Measurements from ENCODE around the gene WDR36.

Gene WDR36

DNA sequence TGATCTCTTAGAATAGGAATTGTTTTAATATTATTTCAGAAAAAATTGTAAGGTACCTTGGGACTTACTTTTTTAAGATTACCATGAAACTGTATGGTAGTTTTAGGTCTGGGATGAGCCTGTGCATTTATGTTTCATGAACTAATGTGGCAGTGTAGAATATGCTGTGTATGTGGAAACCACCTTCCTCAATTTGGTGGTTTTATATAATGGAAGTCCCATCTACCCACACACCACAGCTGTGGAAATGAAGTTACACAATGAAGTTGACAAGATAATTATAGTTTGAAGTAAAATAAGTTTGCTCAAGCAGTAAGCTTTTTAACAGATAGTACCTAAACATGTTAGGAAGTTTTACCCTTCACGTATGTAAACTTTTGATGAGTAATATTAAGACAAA lies 24.4 kb downstream of the WDR36 start:
- no peak for DNase-seq (ENCODE audit: extremely low spot score)
- POLR2A ChIA-PET: no interaction called here

DNA sequence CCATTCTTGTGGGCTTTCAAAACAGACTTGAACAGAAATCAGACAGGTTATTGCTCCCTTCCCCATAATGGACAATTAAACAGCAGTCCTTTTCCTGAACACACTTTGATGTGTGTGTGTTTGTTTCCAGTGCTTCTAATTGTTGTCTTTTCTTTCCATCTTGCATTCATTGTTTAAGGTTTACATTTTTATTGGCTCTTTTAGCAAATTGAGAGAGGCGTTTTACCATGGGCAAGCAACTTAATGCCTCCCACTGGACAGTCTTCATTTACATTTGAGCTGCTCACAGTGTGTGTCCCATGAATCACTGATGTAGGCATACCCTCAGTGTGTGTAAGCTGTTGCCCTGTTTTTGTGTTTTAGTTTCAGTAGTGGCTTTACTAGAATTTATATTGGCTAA lies 25.0 kb downstream of the WDR36 start:
- no peak for DNase-seq (ENCODE audit: extremely low spot score)
- ChIA-PET CTCF (interaction anchor here (1.3 kb wide), 1 partner anchor 161 kb away, joined by 3 read pairs; no protein-coding TSS in a partner anchor), POLR2A (no interaction called here)
- TF ChIP-seq, protein P1, sequence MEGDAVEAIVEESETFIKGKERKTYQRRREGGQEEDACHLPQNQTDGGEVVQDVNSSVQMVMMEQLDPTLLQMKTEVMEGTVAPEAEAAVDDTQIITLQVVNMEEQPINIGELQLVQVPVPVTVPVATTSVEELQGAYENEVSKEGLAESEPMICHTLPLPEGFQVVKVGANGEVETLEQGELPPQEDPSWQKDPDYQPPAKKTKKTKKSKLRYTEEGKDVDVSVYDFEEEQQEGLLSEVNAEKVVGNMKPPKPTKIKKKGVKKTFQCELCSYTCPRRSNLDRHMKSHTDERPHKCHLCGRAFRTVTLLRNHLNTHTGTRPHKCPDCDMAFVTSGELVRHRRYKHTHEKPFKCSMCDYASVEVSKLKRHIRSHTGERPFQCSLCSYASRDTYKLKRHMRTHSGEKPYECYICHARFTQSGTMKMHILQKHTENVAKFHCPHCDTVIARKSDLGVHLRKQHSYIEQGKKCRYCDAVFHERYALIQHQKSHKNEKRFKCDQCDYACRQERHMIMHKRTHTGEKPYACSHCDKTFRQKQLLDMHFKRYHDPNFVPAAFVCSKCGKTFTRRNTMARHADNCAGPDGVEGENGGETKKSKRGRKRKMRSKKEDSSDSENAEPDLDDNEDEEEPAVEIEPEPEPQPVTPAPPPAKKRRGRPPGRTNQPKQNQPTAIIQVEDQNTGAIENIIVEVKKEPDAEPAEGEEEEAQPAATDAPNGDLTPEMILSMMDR (IDR thresholded peaks at IDR 0.05; ENCODE audit: control extremely low read depth, extremely low read depth, low read depth, missing control alignments): no peak

More for the DNA sequence above, 24.4 kb downstream of the WDR36 start:
- CTCF ChIA-PET: no interaction called here
- TF ChIP-seq, protein P1 (IDR thresholded peaks at IDR 0.05; ENCODE audit: control extremely low read depth, extremely low read depth, low read depth, missing control alignments): no peak

DNA sequence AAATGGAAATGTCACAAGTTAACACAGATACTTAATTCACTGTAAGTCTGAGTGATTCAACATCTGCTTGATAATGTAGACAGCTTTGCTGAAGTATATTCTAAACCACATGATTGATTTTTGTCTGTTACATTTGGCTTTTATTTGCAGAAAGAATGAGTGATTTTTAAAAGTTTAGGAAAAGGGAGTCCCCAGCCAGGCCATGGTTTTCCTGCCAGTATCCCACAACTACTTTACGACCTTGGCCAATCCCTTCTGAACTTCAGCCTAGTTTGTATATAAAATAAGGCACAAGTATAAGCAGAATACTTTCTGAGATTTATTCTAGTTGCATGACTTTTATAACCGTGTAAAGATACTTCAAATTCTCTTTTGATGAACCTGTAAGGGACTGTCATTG lies 27.1 kb downstream of the WDR36 start:
- ChIA-PET POLR2A (no interaction called here), CTCF (interaction anchor here (1.0 to 1.6 kb wide), 2 partner anchors 11 to 14 kb away, joined by 3 to 5 read pairs; no protein-coding TSS in a partner anchor)
- TF ChIP-seq, protein P1 (IDR thresholded peaks at IDR 0.05; ENCODE audit: control extremely low read depth, extremely low read depth, low read depth, missing control alignments): no peak
- no peak for DNase-seq (ENCODE audit: extremely low spot score)

DNA sequence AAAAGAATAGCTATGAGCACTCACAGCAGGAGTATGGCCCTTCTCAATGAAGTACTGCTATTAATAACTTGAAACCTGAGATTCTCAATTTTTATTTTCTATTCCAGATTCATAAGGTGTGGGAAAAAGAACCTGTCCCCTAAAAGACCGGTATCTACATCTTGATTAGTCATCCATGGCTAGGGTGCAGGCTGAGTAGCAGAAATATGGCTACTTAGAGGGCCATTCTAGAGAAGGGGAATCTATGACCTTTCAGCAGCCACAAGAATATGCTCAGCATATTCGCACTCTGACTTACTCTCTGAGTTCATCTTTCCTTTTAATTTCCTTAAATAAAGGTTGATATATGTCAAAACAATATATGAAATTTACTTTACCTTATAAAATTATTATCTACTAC lies 27.7 kb downstream of the WDR36 start:
- CTCF ChIA-PET: interaction anchor here (1.6 kb wide), 1 partner anchor 11 kb away, joined by 3 read pairs; no protein-coding TSS in a partner anchor
- POLR2A ChIA-PET: no interaction called here
- TF ChIP-seq, protein P1 (IDR thresholded peaks at IDR 0.05; ENCODE audit: control extremely low read depth, extremely low read depth, low read depth, missing control alignments): no peak
- DNase-seq (ENCODE audit: extremely low spot score): no peak

DNA sequence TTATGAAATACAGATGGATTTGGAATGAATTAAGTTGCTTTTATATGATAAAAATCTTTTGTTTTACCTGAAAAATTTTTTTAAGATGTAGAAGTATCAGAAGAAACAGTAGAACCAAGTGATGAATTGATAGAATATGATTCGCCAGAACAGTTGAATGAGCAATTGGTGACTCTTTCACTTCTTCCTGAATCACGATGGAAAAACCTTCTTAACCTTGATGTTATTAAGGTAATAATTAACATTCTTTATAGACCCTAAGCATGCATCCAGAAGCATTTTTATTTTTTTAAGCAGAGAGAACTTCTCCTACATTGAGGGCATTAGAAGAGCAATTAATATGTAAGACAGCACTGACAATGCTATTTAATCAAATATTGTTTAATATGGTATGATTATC lies 28.8 kb downstream of the WDR36 start:
- POLR2A ChIA-PET: no interaction called here
- CTCF ChIA-PET: interaction anchor here (1.6 kb wide), 1 partner anchor 12 kb away, joined by 3 read pairs; no protein-coding TSS in a partner anchor
- TF ChIP-seq, protein P1 (IDR thresholded peaks at IDR 0.05; ENCODE audit: control extremely low read depth, extremely low read depth, low read depth, missing control alignments): no peak
- no peak for DNase-seq (ENCODE audit: extremely low spot score)

DNA sequence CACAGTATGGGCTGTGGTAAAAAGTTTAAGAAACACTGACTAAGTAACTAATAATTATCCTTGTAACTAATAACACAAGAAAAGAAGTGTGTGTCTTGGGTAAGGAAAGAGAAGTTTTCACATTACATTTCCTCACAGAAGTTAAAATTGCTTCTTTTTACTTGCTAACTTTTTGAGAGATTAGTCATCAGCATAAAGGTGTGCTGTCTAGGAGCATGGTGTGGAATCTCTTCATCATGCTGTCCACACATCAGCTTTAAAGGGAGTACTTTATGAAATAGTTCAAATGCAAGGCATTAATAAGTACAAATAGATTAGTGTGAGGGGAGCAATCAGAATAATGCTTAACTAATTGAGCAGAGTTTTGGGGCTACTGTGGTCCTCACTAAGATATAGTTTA lies 29.8 kb downstream of the WDR36 start:
- POLR2A ChIA-PET: no interaction called here
- CTCF ChIA-PET: no interaction called here
- DNase-seq (ENCODE audit: extremely low spot score): no peak
- TF ChIP-seq, protein P1 (IDR thresholded peaks at IDR 0.05; ENCODE audit: control extremely low read depth, extremely low read depth, low read depth, missing control alignments): no peak

DNA sequence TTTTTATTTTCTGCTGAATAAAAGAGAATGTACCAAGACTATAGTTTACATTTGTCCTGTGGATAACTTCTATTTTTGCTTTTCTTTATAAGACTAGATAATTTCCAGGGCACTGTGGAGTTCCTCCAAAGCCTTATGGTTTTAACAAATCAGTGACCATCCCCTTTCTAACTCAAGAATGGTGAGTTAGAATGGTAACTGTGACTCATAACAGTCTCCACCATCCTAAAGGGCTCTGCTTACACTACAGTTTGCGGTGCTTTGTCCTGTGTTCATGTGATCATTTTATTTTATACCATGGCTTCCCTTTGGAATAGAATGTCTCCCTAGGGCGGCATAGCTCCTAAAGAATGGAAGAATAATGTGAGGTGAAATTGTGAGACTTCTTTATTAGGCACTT lies 30.2 kb downstream of the WDR36 start:
- TF ChIP-seq, protein P1 (IDR thresholded peaks at IDR 0.05; ENCODE audit: control extremely low read depth, extremely low read depth, low read depth, missing control alignments): no peak
- no peak for DNase-seq (ENCODE audit: extremely low spot score)
- POLR2A ChIA-PET: no interaction called here
- CTCF ChIA-PET: no interaction called here

Measured in GM10248 (cell line).